Small intestine (tissue), 16 donors: Measurements from ENCODE around the gene MTRF1. TPM values are rescaled to one million over a fixed set of nuclear protein-coding genes. Genes with fewer than 3 reads are reported as not detected.

ENCODE experiments used
- DNase-seq, 2 donors: peaks; one replicate each; pipeline versions ENCODE4 v3.0.0 to v3.0.0-alpha.2; 2013
- FAIRE-seq: peaks from 2 replicates; lab custom pipeline; 2012; peaks lifted over from hg19 to GRCh38; lab: Jason Lieb, UNC
- H3K27ac ChIP-seq, 3 donors: one replicate each; pipeline ENCODE4 v1.5.1; 2013; ENCODE audit warnings: low read length in 2 of 3, mild to moderate bottlenecking in 2 of 3, control low read depth in 1 of 3, inconsistent platforms in 1 of 3, low read depth in 1 of 3, moderate library complexity in 1 of 3
- H3K27me3 ChIP-seq, 3 donors: one replicate each; pipeline ENCODE4 v1.6.1; 2013; ENCODE audit warnings: low read length in 3 of 3, inconsistent platforms in 1 of 3; ENCODE audit not compliant: control insufficient read depth in 3 of 3, insufficient read depth in 3 of 3
- H3K36me3 ChIP-seq, 3 donors: one replicate each; pipeline ENCODE4 v1.6.1; 2013; ENCODE audit warnings: low read length in 3 of 3, inconsistent platforms in 1 of 3, low read depth in 1 of 3, mild to moderate bottlenecking in 1 of 3, moderate library complexity in 1 of 3; ENCODE audit not compliant: control insufficient read depth in 3 of 3, insufficient read depth in 2 of 3
- H3K4me1 ChIP-seq, 3 donors: one replicate each; pipeline ENCODE4 v1.6.1; 2013; ENCODE audit warnings: low read length in 2 of 3, inconsistent platforms in 1 of 3, low read depth in 1 of 3, mild to moderate bottlenecking in 1 of 3, moderate library complexity in 1 of 3; ENCODE audit not compliant: control insufficient read depth in 3 of 3, insufficient read depth in 2 of 3
- H3K4me3 ChIP-seq, 3 donors: one replicate each; pipeline ENCODE4 v1.5.1; 2013; ENCODE audit warnings: low read length in 3 of 3, control low read depth in 1 of 3, inconsistent platforms in 1 of 3, low read depth in 1 of 3, mild to moderate bottlenecking in 1 of 3, moderate library complexity in 1 of 3
- H3K9me3 ChIP-seq, 2 donors: one replicate each; pipeline ENCODE4 v1.6.1; 2013; ENCODE audit warnings: low read depth in 1 of 2, low read length in 1 of 2; ENCODE audit not compliant: control insufficient read depth in 2 of 2, insufficient read depth in 1 of 2
- WGBS, 3 donors: extraction: QIAGEN DNeasy Blood & Tissue Kit; methylation state at CpG; one replicate each; pipeline ENCODE4 v1.1.7; 2013; 5-methylcytosine and 5-hydroxymethylcytosine counted together
- long read RNA-seq, 10 donors: transcript quantifications; one replicate each; lab custom pipeline, GENCODE V29; 2026
- polyA plus RNA-seq, 4 donors: library from polyadenylated mRNA; stranded (reverse) in 3 of 4; unstranded in 1 of 4; fragments of 200-250 nt in 3 of 4; fragments of 120-200 nt in 1 of 4; gene quantifications; one replicate each; pipeline versions ENCODE4 v1.2.1 to v1.2.3, GENCODE V29; 2013
- donor health status: healthy with polysubstance abuse.
- donor health status: control.
- donor health status: control.
- donor health status: Bipolar disorder and iron deficiency.
- donor health status: healthy.

The MTRF1 gene
- polyA plus RNA-seq: 10 to 100 TPM in 3 of 4 donors, 1 to 10 TPM in 1; 10.0 to 14.9 (median 12.5) TPM
- long read RNA-seq, donor 1: 0 reads
- long read RNA-seq, donor 2: 0 reads
- long read RNA-seq, donor 3, partial matches to known transcripts: 0 of 1 reads
- long read RNA-seq, donor 3, other reads (novel, unspliced or antisense): 0 of 1 reads
- long read RNA-seq, donor 4: 0 reads
- long read RNA-seq, donor 5: 0 reads
- long read RNA-seq, donor 6, partial matches to known transcripts: 0 of 2 reads
- long read RNA-seq, donor 6, other reads (novel, unspliced or antisense): 0 of 2 reads
- long read RNA-seq, donor 7: 0 reads
- long read RNA-seq, donor 8: 0 reads
- long read RNA-seq, donor 9, partial matches to known transcripts: 0 of 2 reads
- long read RNA-seq, donor 9, other reads (novel, unspliced or antisense): 0 of 2 reads
- long read RNA-seq, donor 10, partial matches to known transcripts: 0 of 1 reads
- long read RNA-seq, donor 10, other reads (novel, unspliced or antisense): 0 of 1 reads

GRCh38 chr13:41263261-41263971 is at the start of gene MTRF1:
Gene MTRF1, minus strand, starts transcription at chr13:41263576. Its CDS starts 2,669 bp downstream, at chr13:41260907.
- FAIRE-seq: no peak
- peak within 1 kb of the TSS; percentile 63 to 90 (median 72) for H3K27ac ChIP-seq
- 0 to 1% (median 0%) methylated on average over 32 of the region's 32 CpGs for WGBS, 3 donors

GRCh38 chr13:41313117-41313516 is 49.7 kb upstream of the MTRF1 start:
- DNase-seq: no peak
- no peak for FAIRE-seq
- H3K9me3 ChIP-seq: no peaks in the 10 kb centered on the region
- H3K27ac ChIP-seq: no peak overlapping the region
- WGBS, 3 donors: 46 to 59% (median 49%) methylated on average over 5 of the region's 5 CpGs
- H3K4me3 ChIP-seq: peak overlapping the region in 1 of 3 donors; percentile 61
- peaks cover 0 to 8% (median 5%) of the 10 kb centered on the region in 3 donors for H3K4me1 ChIP-seq
- no peaks in the 10 kb centered on the region for H3K27me3 ChIP-seq
- no peaks in the 10 kb centered on the region for H3K36me3 ChIP-seq

More at GRCh38 chr13:41263261-41263971, at the start of gene MTRF1:
- peak; percentile 85 to 95 for DNase-seq
- H3K4me3 ChIP-seq: peak within 1 kb of the TSS; percentile 64 to 82 (median 81)
- no peaks in the 10 kb centered on the region for H3K4me1 ChIP-seq
- H3K27me3 ChIP-seq: no peaks in the 10 kb centered on the region
- H3K9me3 ChIP-seq: peaks cover 0 to 8% of the 10 kb centered on the region in 2 donors
- peaks cover 2 to 6% (median 2%) of the 10 kb centered on the region in 3 donors for H3K36me3 ChIP-seq

GRCh38 chr13:41312176-41312500 is 48.8 kb upstream of the MTRF1 start:
- H3K9me3 ChIP-seq: no peaks in the 10 kb centered on the region
- FAIRE-seq (no peak), DNase-seq (peak in 1 of 2 donors; percentile 36)
- peaks cover 0 to 8% (median 5%) of the 10 kb centered on the region in 3 donors for H3K4me1 ChIP-seq
- 0 to 3% (median 0%) methylated on average over 11 of the region's 11 CpGs for WGBS, 3 donors
- peak overlapping the region; percentile 61 to 94 (median 91) for H3K27ac ChIP-seq
- peak overlapping the region; percentile 61 to 98 (median 90) for H3K4me3 ChIP-seq
- no peaks in the 10 kb centered on the region for H3K36me3 ChIP-seq
- no peaks in the 10 kb centered on the region for H3K27me3 ChIP-seq

GRCh38 chr13:41311406-41312175 is 48.2 kb upstream of the MTRF1 start:
- no peaks in the 10 kb centered on the region for H3K36me3 ChIP-seq
- H3K27ac ChIP-seq: peak overlapping the region; percentile 61 to 94 (median 91)
- FAIRE-seq (no peak), DNase-seq (peak; percentile 42 to 75)
- H3K4me1 ChIP-seq: peaks cover 0 to 8% (median 5%) of the 10 kb centered on the region in 3 donors
- H3K9me3 ChIP-seq: no peaks in the 10 kb centered on the region
- H3K27me3 ChIP-seq: no peaks in the 10 kb centered on the region
- H3K4me3 ChIP-seq: peak overlapping the region; percentile 61 to 98 (median 90)
- WGBS, 3 donors: 0% methylated on average over 71 to 73 of the region's 73 CpGs

GRCh38 chr13:41310963-41311405 is 47.6 kb upstream of the MTRF1 start, which contains the start of gene NAA16:
Gene NAA16, plus strand, starts transcription at chr13:41311267. Its CDS starts 262 bp downstream, at chr13:41311529.
- DNase-seq (peak; percentile 79 to 95), FAIRE-seq (no peak)
- H3K27me3 ChIP-seq: no peaks in the 10 kb centered on the region
- H3K27ac ChIP-seq: peak within 1 kb of the TSS; percentile 61 to 94 (median 91)
- 0% methylated on average over 30 to 32 of the region's 32 CpGs for WGBS, 3 donors
- H3K36me3 ChIP-seq: no peaks in the 10 kb centered on the region
- peak within 1 kb of the TSS; percentile 61 to 98 (median 90) for H3K4me3 ChIP-seq
- peaks cover 0 to 8% (median 5%) of the 10 kb centered on the region in 3 donors for H3K4me1 ChIP-seq
- no peaks in the 10 kb centered on the region for H3K9me3 ChIP-seq

- Histone ChIP-seq H3K27me3 (no peaks in the 10 kb centered on the region), H3K36me3 (no peaks in the 10 kb centered on the region), H3K4me3 (no peak overlapping the region), H3K9me3 (no peaks in the 10 kb centered on the region), H3K4me1 (peaks cover 0 to 3% (median 0%) of the 10 kb centered on the region in 3 donors), H3K27ac (no peak overlapping the region)
- DNase-seq: no peak
- no peak for FAIRE-seq
- WGBS, 3 donors: 82 to 85% (median 84%) methylated on average over 11 of the region's 11 CpGs
Observed at GRCh38 chr13:41307884-41308640, 44.7 kb upstream of the MTRF1 start.

- Histone ChIP-seq H3K27me3 (no peaks in the 10 kb centered on the region), H3K36me3 (no peaks in the 10 kb centered on the region), H3K27ac (no peak overlapping the region), H3K9me3 (no peaks in the 10 kb centered on the region), H3K4me3 (no peak overlapping the region), H3K4me1 (no peaks in the 10 kb centered on the region)
- DNase-seq: no peak
- WGBS, 3 donors: 84 to 88% (median 86%) methylated on average over 15 of the region's 15 CpGs
- no peak for FAIRE-seq
Observed at GRCh38 chr13:41306271-41307145, 43.1 kb upstream of the MTRF1 start.
